Glutamatergic neuron (in vitro differentiated cells): Measurements from ENCODE around the gene LRP1B. TPM values are rescaled to one million over a fixed set of nuclear protein-coding genes. Genes with fewer than 3 reads are reported as not detected.

Source experiments
- DNase-seq: peaks from one replicate; pipeline ENCODE4 v3.0.0; 2022
- H3K27ac Mint-ChIP-seq: one replicate; pipeline ENCODE4 v1.8.0; 2020; ENCODE audit warnings: mild to moderate bottlenecking, mixed read lengths, inconsistent platforms; ENCODE audit not compliant: unreplicated experiment
- H3K27me3 Mint-ChIP-seq: one replicate; pipeline ENCODE4 v1.8.0; 2020; ENCODE audit warnings: mild to moderate bottlenecking, moderate library complexity, mixed read lengths, inconsistent platforms; ENCODE audit not compliant: unreplicated experiment
- H3K36me3 Mint-ChIP-seq: one replicate; pipeline ENCODE4 v1.8.0; 2020; ENCODE audit warnings: mild to moderate bottlenecking, mixed read lengths, inconsistent platforms; ENCODE audit not compliant: unreplicated experiment
- H3K4me1 Mint-ChIP-seq: one replicate; pipeline ENCODE4 v1.8.0; 2020; ENCODE audit warnings: mild to moderate bottlenecking, low read depth, mixed read lengths, inconsistent platforms; ENCODE audit not compliant: unreplicated experiment
- H3K4me3 Mint-ChIP-seq: one replicate; pipeline ENCODE4 v1.8.0; 2020; ENCODE audit warnings: mild to moderate bottlenecking, mixed read lengths, inconsistent platforms; ENCODE audit not compliant: unreplicated experiment
- H3K9me3 Mint-ChIP-seq: one replicate; pipeline ENCODE4 v1.8.0; 2020; ENCODE audit warnings: mild to moderate bottlenecking, moderate library complexity, mixed read lengths, inconsistent platforms; ENCODE audit not compliant: unreplicated experiment
- total RNA-seq: library from RNA; stranded (reverse); fragmentation: NEBNext Ultra II Directional; extraction: Animal tissue kit (Norgen Biotek cat#: 25700); gene quantifications from one replicate; pipeline ENCODE4 v1.2.1, GENCODE V29; 2021; ENCODE audit not compliant: unreplicated experiment
- TF ChIP-seq, protein P1 (sequence below): fragments of 200-600 bp; sonication (generic); IDR thresholded peaks from one replicate; pipeline ENCODE4 v1.5.0; 2021; ENCODE audit not compliant: partially characterized antibody, unreplicated experiment

Gene LRP1B
- total RNA-seq, 1 donor from 2014 or later = 28.7 TPM

DNA sequence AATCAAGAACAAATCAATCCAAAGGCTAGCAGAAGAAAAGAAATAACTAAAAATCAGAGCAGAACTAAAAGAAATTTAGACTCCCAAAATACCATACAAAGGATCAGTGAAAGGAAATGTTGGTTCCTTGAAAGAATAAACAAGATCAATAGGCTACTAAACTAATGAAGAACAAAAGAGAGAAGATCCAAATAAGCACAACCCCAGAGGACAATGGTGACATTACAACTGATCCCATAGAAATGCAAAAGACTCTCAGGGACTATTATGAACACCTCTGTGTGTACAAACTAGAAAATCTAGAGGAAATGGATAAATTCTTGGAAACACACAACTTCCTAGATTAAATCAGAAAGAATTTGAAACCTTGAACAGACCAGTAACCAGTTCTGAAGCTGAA, 1186.9 kb downstream of the LRP1B start:
- TF ChIP-seq, protein P1, sequence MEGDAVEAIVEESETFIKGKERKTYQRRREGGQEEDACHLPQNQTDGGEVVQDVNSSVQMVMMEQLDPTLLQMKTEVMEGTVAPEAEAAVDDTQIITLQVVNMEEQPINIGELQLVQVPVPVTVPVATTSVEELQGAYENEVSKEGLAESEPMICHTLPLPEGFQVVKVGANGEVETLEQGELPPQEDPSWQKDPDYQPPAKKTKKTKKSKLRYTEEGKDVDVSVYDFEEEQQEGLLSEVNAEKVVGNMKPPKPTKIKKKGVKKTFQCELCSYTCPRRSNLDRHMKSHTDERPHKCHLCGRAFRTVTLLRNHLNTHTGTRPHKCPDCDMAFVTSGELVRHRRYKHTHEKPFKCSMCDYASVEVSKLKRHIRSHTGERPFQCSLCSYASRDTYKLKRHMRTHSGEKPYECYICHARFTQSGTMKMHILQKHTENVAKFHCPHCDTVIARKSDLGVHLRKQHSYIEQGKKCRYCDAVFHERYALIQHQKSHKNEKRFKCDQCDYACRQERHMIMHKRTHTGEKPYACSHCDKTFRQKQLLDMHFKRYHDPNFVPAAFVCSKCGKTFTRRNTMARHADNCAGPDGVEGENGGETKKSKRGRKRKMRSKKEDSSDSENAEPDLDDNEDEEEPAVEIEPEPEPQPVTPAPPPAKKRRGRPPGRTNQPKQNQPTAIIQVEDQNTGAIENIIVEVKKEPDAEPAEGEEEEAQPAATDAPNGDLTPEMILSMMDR = peak; percentile 50
- DNase-seq = no peak
- Mint-ChIP-seq H3K4me3 (no peak overlapping the region), H3K36me3 (no peaks in the 10 kb centered on the region), H3K27ac (no peak overlapping the region), H3K9me3 (no peaks in the 10 kb centered on the region), H3K27me3 (no peaks in the 10 kb centered on the region), H3K4me1 (peaks cover 2% of the 10 kb centered on the region)

DNA sequence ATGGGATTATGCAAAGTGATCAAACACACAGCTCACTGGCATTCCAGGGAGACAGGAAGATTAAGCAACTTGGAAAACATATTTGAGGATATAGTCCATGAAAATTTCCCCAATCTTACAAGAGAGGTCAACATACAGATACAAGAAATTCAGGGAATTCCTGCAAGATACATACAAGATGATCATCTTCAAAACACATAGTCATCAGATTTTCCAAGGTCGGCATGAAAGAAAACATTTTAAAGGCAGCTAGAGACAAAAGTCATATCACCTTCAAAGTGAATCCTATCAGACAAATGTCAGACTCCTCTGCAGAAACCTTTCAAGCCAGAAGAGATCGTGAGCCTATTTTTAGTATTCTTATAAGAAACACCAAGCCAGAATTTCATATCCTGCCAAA, 1188.5 kb downstream of the LRP1B start:
- Mint-ChIP-seq H3K4me1 (peaks cover 2% of the 10 kb centered on the region), H3K9me3 (no peaks in the 10 kb centered on the region), H3K36me3 (no peaks in the 10 kb centered on the region), H3K27me3 (no peaks in the 10 kb centered on the region), H3K4me3 (no peak overlapping the region), H3K27ac (no peak overlapping the region)
- TF ChIP-seq, protein P1 = no peak
- DNase-seq = no peak

DNA sequence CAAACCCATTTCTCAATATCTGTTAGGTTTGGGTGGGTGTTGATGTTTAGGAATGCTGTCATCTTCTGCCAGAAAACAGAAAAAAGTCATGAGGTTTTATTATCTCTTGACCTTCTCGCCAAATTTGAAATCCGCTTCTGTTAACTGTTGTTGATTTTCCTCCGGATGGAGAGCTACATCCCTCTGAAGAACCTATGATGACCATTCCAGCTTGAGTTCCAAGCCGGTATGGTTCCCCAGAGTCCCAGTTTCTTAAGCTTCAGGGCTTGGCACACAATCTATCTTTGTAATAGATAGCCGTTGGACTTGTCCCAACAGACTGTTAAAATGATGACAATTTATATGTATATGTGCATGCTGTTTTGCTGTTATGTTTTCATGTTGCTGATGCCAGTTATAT, 1201.0 kb downstream of the LRP1B start:
- Mint-ChIP-seq H3K9me3 (peaks cover 4% of the 10 kb centered on the region), H3K4me1 (peaks cover 4% of the 10 kb centered on the region), H3K36me3 (peaks cover 1% of the 10 kb centered on the region), H3K27ac (no peak overlapping the region), H3K4me3 (no peak overlapping the region), H3K27me3 (no peaks in the 10 kb centered on the region)
- no peak for DNase-seq
- TF ChIP-seq, protein P1 = no peak

GRCh38 chr2:140918426-140918825, 1212.4 kb downstream of the LRP1B start:
- Mint-ChIP-seq H3K36me3 (no peaks in the 10 kb centered on the region), H3K4me3 (no peak overlapping the region), H3K9me3 (no peaks in the 10 kb centered on the region), H3K27me3 (no peaks in the 10 kb centered on the region), H3K27ac (no peak overlapping the region), H3K4me1 (no peaks in the 10 kb centered on the region)
- DNase-seq = no peak
- TF ChIP-seq, protein P1 = no peak

- H3K27me3 Mint-ChIP-seq = no peaks in the 10 kb centered on the region
- no peaks in the 10 kb centered on the region for H3K36me3 Mint-ChIP-seq
- no peak for DNase-seq
- H3K4me1 Mint-ChIP-seq = no peaks in the 10 kb centered on the region
- no peaks in the 10 kb centered on the region for H3K9me3 Mint-ChIP-seq
- TF ChIP-seq, protein P1 = no peak
- H3K4me3 Mint-ChIP-seq = no peak overlapping the region
- H3K27ac Mint-ChIP-seq = no peak overlapping the region
These were observed 1214.4 kb downstream of the LRP1B start for GRCh38 chr2:140916410-140916809.
